ENCODE data around the gene ATRX.
A peak's percentile ranks its signal among the peaks of the same experiment; 100 is the strongest.
"Not testable (repeated sequence)": the region's sequence is repeated elsewhere in the genome, so short reads cannot be mapped to it uniquely, and the experiment has no call there.

Gene ATRX

GRCh38 chrX:77785486-77786364 is at the start of gene ATRX:
TSS of gene ATRX (minus strand) at chrX:77786216. CDS start at chrX:77786001, 215 bp downstream.
- DNase-seq (ENCODE audit: low read depth in 3 of 3): peak; percentile 41 to 64 (median 44)

- not testable (repeated sequence) for DNase-seq (ENCODE audit: low read depth in 3 of 3)
These were observed 45.5 kb upstream of the ATRX start for GRCh38 chrX:77831544-77831943.

DNA sequence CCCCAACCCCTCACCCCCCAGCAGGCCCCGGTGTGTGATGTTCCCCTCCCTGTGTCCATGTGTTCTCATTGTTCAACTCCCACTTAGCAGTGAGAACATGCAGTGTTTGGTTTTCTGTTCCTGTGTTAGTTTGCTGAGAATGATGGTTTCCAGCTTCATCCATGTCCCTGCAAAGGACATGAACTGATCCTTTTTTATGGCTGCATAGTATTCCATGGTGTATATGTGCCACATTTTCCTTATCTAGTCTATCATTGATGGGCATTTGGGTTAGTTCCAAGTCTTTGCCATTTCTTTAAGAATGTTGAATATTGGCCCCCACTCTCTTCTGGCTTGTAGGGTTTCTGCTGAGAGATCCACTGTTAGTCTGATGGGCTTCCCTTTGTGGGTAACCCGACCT is 36.0 kb upstream of the ATRX start:
- not testable (repeated sequence) for DNase-seq (ENCODE audit: low read depth in 3 of 3)

GRCh38 chrX:77820091-77820727 is 34.2 kb upstream of the ATRX start:
- no peak for DNase-seq (ENCODE audit: low read depth in 3 of 3)

DNA sequence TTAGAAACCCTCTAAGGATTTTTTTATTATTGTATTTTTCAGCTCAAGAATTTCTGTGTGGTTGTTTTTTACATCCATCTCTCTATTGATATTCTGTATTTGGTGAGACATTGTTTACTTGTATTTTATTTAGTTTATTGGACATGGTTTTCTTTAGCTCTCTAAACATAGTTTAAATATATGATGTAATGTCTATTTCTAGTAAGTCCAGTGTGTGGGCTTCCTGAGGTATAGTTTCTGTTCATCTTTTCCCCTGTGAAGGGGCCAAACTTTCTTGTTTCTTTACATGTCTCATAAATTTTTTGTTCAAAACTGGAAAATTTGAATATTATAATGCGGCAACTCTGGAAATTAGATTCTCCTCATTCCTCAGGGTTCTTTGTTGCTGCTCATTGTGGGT is 28.2 kb upstream of the ATRX start:
- no peak for DNase-seq (ENCODE audit: low read depth in 3 of 3)

- DNase-seq (ENCODE audit: low read depth in 3 of 3): no peak
These were observed 16.2 kb upstream of the ATRX start for GRCh38 chrX:77802201-77802600.

- DNase-seq (ENCODE audit: low read depth in 3 of 3): no peak
These were observed 9.1 kb upstream of the ATRX start for GRCh38 chrX:77795124-77795523.

DNA sequence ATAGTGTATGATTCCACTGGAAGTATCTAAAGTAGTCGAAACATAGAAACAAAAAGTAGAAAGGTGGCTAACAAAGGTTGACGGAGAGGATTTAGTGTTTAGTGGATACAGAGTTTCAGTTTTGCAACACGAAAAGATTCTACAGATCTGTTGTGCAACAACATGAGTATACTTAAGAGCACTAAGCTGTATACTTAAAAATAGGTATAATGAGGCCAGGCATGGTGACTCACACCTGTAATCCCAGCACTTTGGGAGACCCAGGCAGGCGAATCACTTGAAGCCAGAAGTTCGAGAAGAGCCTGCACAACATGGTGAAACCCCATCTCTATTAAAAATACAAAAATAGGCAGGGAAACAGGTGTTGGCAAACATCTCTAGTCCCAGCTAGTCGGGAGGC is 7.9 kb upstream of the ATRX start:
- DNase-seq (ENCODE audit: low read depth in 3 of 3): no peak

- no peak for DNase-seq (ENCODE audit: low read depth in 3 of 3)
These were observed 2.0 kb upstream of the ATRX start for GRCh38 chrX:77788050-77788449.

- no peak for DNase-seq (ENCODE audit: low read depth in 3 of 3)
These were observed 307 bp upstream of the ATRX start for GRCh38 chrX:77786365-77786680.

DNA sequence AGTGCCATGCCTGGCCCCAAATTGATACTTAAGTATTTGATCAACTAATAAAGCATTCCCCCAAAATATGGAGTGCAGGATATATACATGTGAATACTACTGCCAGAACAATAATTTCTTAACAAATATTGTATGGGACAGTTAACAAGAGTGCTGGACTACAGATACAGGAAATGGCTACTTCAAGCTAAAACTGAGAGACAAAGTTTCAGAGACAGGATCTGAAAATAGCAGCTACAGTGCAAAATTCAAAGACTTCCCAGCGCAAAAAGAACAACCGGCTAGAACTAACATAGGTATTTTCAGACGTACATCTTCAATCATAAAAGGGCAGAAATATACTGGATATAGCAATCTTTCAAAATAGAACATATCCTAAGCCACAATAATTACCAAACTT is 6.3 kb downstream of the ATRX start:
- DNase-seq (ENCODE audit: low read depth in 3 of 3): no peak

GRCh38 chrX:77776659-77777058 is 9.4 kb downstream of the ATRX start:
- DNase-seq (ENCODE audit: low read depth in 3 of 3): no peak

DNA sequence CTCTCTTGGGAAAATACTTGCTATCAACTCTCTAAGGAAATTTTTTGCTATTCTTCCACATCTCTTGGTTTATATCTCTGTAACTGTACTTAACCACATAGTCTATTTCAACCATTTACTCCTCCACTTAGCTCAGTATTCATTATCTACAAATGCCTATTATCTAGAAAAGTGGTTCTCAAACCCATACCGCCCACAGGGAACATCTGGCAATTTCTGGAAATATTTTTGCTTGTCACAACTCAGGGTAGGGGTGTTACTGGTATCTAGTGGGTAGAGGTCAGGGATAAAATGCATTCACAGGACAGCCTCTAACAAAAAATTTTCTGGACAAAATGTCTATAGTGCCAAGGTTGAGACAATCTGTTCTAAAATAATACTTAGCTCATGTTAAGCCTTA is 14.4 kb downstream of the ATRX start:
- DNase-seq (ENCODE audit: low read depth in 3 of 3): no peak

- DNase-seq (ENCODE audit: low read depth in 3 of 3): no peak
These were observed 17.2 kb downstream of the ATRX start for GRCh38 chrX:77768787-77769186.

GRCh38 chrX:77766212-77766611 is 19.8 kb downstream of the ATRX start:
- DNase-seq (ENCODE audit: low read depth in 3 of 3): not testable (repeated sequence)

DNA sequence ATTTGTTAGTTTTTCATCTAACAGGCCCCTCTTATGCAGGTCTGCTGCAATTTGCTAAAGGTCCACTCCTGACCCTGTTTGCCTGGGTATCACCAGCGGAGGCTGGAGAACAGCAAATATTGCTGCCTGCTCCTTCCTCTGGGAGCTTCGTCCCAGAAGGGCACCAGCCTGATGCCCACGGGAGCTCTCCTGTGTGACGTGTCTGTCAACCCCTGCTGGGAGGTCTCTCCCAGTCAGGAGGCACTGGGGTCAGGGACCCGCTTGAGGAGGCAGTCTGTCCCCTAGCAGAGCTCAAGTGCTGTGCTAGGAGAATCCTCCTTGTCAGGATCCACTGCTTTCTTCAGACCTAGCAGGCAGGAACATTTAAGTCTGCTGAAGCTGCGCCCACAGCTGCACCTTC is 30.5 kb downstream of the ATRX start:
- no peak for DNase-seq (ENCODE audit: low read depth in 3 of 3)

- DNase-seq (ENCODE audit: low read depth in 3 of 3): not testable (repeated sequence)
These were observed 32.1 kb downstream of the ATRX start for GRCh38 chrX:77753942-77754341.

DNA sequence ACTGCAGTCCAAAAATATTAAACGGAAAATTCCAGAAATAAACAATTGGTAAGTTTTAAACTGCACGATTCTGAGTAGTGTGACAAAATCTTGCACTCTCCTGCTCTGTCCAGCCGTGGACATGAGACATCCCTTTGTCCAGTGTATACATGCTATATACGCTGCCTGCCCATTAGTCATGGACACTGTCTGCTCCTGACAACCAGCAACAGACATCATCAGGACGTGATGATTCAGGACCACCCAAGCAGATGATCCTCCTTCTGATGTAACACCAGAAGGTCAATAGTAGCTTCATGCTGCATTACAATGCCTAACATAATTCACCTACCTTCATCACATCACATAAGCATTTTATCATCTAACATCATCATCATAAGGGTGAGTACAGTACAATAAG is 36.3 kb downstream of the ATRX start:
- DNase-seq (ENCODE audit: low read depth in 3 of 3): no peak

DNA sequence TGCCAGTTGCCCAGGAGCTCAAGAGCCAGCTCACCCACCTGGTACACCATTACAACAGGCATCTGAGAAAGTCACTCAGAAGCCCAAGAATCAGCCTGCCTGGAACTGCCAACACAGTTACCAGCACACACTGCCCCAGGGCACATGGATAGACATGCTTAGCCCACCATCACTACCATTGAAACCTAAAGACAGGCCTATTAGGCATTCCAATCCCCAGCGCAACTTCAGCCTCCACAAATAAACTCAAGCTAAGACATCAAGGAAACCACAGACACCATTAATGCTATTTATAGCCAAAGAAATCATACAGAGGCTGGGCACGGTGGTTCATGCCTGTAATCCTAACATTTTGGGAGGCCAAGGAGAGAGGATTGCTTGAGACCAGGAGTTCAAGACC is 42.3 kb downstream of the ATRX start:
- no peak for DNase-seq (ENCODE audit: low read depth in 3 of 3)

- DNase-seq (ENCODE audit: low read depth in 3 of 3): no peak
These were observed 43.1 kb downstream of the ATRX start for GRCh38 chrX:77742788-77743476.

GRCh38 chrX:77740376-77740905 is 45.6 kb downstream of the ATRX start:
- DNase-seq (ENCODE audit: low read depth in 3 of 3): no peak

GRCh38 chrX:77733342-77733741 is 52.7 kb downstream of the ATRX start:
- no peak for DNase-seq (ENCODE audit: low read depth in 3 of 3)
